HepG2 (cell line): ENCODE data around the gene C1QTNF5. TPM values are rescaled to one million over a fixed set of nuclear protein-coding genes. Genes with fewer than 3 reads are reported as not detected.

Experiments used
- ATAC-seq: fragments of 200-7000 bp; cut with Tn5 transposase; 3 replicates; pipeline ENCODE4 v1.9.1; 2020; ENCODE audit warnings: mild to moderate bottlenecking, moderate library complexity
- BruUV-seq: library from RNA; stranded (reverse); fragments of 400-500 nt; replicated peaks from 2 replicates; lab custom pipeline; 2021; lab: Mats Ljungman, UMichigan
- CTCF ChIA-PET: fragments of 300-600 bp; formaldehyde crosslinking; extraction: SDS; loops from one replicate; lab custom pipeline; 2021; ENCODE audit warnings: low total read pairs, inconsistent platforms, low intra/inter-chr PET ratio; lab: Yijun Ruan, JAX
- POLR2A ChIA-PET: fragments of 350-600 bp; sonication (Branson Sonifier 250); formaldehyde crosslinking; loops from one replicate; lab custom pipeline; 2020; ENCODE audit warnings: antibody characterized with exemption, inconsistent platforms; lab: Yijun Ruan, JAX
- DNase-seq: peaks from one replicate; pipeline ENCODE4 v3.0.0-alpha.2; 2015; ENCODE audit warnings: low spot score
- FAIRE-seq: peaks from 3 replicates; lab custom pipeline; 2011; peaks lifted over from hg19 to GRCh38; lab: Jason Lieb, UNC
- H2AFZ ChIP-seq: one replicate; pipeline ENCODE4 v1.6.1; 2011; ENCODE audit warnings: low read length, inconsistent platforms
- H3K27ac ChIP-seq: fragments of 300-600 bp; 3 replicates; pipeline ENCODE4 v1.8.0; 2011; ENCODE audit warnings: mixed run types, mild to moderate bottlenecking, mixed read lengths, low read length, inconsistent platforms; ENCODE audit not compliant: insufficient read depth; ENCODE audit errors: extremely low read length
- H3K27me3 ChIP-seq, 2 experiments: fragments of 200-600 bp in 1 of 2; 2 replicates in 1 of 2; 3 replicates in 1 of 2; pipeline versions ENCODE4 v1.6.0 to v1.8.0; 2011; ENCODE audit warnings: low read length in 2 of 2, mild to moderate bottlenecking in 2 of 2, moderate library complexity in 2 of 2, inconsistent platforms in 1 of 2; ENCODE audit not compliant: insufficient read depth in 2 of 2, control insufficient read depth in 1 of 2
- H3K36me3 ChIP-seq, 2 experiments: fragments of 200-600 bp in 1 of 2; replicated peaks in 1 of 2; 2 replicates in 1 of 2; 3 replicates in 1 of 2; pipeline versions ENCODE4 v1.5.1 to v1.8.0; 2011; ENCODE audit warnings: low read length in 2 of 2, inconsistent platforms in 1 of 2; ENCODE audit not compliant: insufficient read depth in 2 of 2, control insufficient read depth in 1 of 2
- H3K4me1 ChIP-seq: 2 replicates; pipeline ENCODE4 v1.5.1; 2012; ENCODE audit warnings: low read length, inconsistent platforms; ENCODE audit not compliant: insufficient read depth
- H3K4me2 ChIP-seq: 2 replicates; pipeline ENCODE4 v1.6.0; 2011; ENCODE audit warnings: low read depth, low read length, inconsistent platforms
- H3K4me3 ChIP-seq, 3 experiments: fragments of 200-600 bp in 1 of 3; sonication (generic), shearing (Covaris generic) in 1 of 3; replicated peaks in 1 of 3; 2 replicates each; pipeline ENCODE4 v1.5.1; 2011 to 2016; ENCODE audit warnings: low read length in 3 of 3, inconsistent platforms in 2 of 3, low read depth in 2 of 3, mild to moderate bottlenecking in 2 of 3, control low read depth in 1 of 3, mixed read lengths in 1 of 3; ENCODE audit not compliant: insufficient read depth in 1 of 3
- H3K79me2 ChIP-seq: one replicate; pipeline ENCODE4 v1.6.1; 2011; ENCODE audit warnings: low read length, inconsistent platforms; ENCODE audit not compliant: insufficient read depth
- H3K9ac ChIP-seq: 2 replicates; pipeline ENCODE4 v1.6.0; 2011; ENCODE audit warnings: mild to moderate bottlenecking, low read depth, low read length, inconsistent platforms; ENCODE audit not compliant: insufficient read depth
- H3K9me3 ChIP-seq: 2 replicates; pipeline ENCODE4 v1.5.1; 2012; ENCODE audit warnings: mild to moderate bottlenecking, low read length
- H4K20me1 ChIP-seq: 2 replicates; pipeline ENCODE4 v1.6.0; 2011; ENCODE audit warnings: inconsistent platforms, mild to moderate bottlenecking, low read length, moderate library complexity; ENCODE audit not compliant: insufficient read depth
- FOSL2 ChIP-seq: sonication (generic); formaldehyde crosslinking; IDR thresholded peaks from 2 replicates; pipeline ENCODE4 v1.4.0; 2020; ENCODE audit warnings: missing genetic modification reagents
- FOXK1 ChIP-seq: sonication (generic); formaldehyde crosslinking; IDR thresholded peaks from 2 replicates; pipeline ENCODE4 v1.4.0; 2020; ENCODE audit warnings: low read depth, missing genetic modification reagents, borderline replicate concordance
- GPN1 ChIP-seq: sonication (generic); formaldehyde crosslinking; IDR thresholded peaks from 2 replicates; pipeline ENCODE4 v1.5.1; 2020; ENCODE audit warnings: missing genetic modification reagents, borderline replicate concordance
- IRX3 ChIP-seq: sonication (generic); formaldehyde crosslinking; IDR thresholded peaks from 2 replicates; pipeline ENCODE4 v1.8.1; 2023; ENCODE audit warnings: mild to moderate bottlenecking, low read depth, missing genetic modification reagents, borderline replicate concordance
- MEF2D ChIP-seq: sonication (generic); formaldehyde crosslinking; IDR thresholded peaks from 2 replicates; pipeline ENCODE4 v1.5.1; 2020; ENCODE audit warnings: mild to moderate bottlenecking, missing genetic modification reagents
- MTERF4 ChIP-seq: sonication (generic); formaldehyde crosslinking; IDR thresholded peaks from 2 replicates; pipeline ENCODE4 v1.8.0; 2023; ENCODE audit warnings: mild to moderate bottlenecking, missing genetic modification reagents
- NFRKB ChIP-seq: fragments of 450-650 bp; IDR thresholded peaks from 2 replicates; pipeline ENCODE4 v1.6.1; 2017
- SALL1 ChIP-seq: sonication (generic); formaldehyde crosslinking; IDR thresholded peaks from 2 replicates; pipeline ENCODE4 v1.8.0; 2022; ENCODE audit warnings: mild to moderate bottlenecking, missing genetic modification reagents
- SIX1 ChIP-seq: sonication (generic); formaldehyde crosslinking; IDR thresholded peaks from 2 replicates; pipeline ENCODE4 v1.4.0; 2020; ENCODE audit warnings: missing genetic modification reagents, borderline replicate concordance
- SSRP1 ChIP-seq: IDR thresholded peaks from 2 replicates; pipeline ENCODE4 v1.6.1; 2016; ENCODE audit warnings: control low read depth
- TEF ChIP-seq: sonication (generic); formaldehyde crosslinking; IDR thresholded peaks from 2 replicates; pipeline ENCODE4 v1.5.0; 2020; ENCODE audit warnings: missing genetic modification reagents
- TFAP4 ChIP-seq: sonication (generic); IDR thresholded peaks from 2 replicates; pipeline ENCODE4 v1.6.1; 2016; ENCODE audit warnings: low read depth, borderline replicate concordance
- WIZ ChIP-seq: sonication (generic); formaldehyde crosslinking; IDR thresholded peaks from 2 replicates; pipeline ENCODE4 v1.5.1; 2020; ENCODE audit warnings: mild to moderate bottlenecking, missing genetic modification reagents
- ZBTB38 ChIP-seq: sonication (generic); formaldehyde crosslinking; IDR thresholded peaks from 2 replicates; pipeline ENCODE4 v1.5.1; 2020; ENCODE audit warnings: mild to moderate bottlenecking, missing genetic modification reagents
- ZNF33B ChIP-seq: sonication (generic); formaldehyde crosslinking; IDR thresholded peaks from 2 replicates; pipeline ENCODE4 v1.5.1; 2020; ENCODE audit warnings: mild to moderate bottlenecking, missing genetic modification reagents
- ZNF75D ChIP-seq: sonication (generic); formaldehyde crosslinking; IDR thresholded peaks from 2 replicates; pipeline ENCODE4 v1.8.1; 2023; ENCODE audit warnings: missing genetic modification reagents, mild to moderate bottlenecking, borderline replicate concordance
- ZSCAN31 ChIP-seq: sonication (generic); formaldehyde crosslinking; IDR thresholded peaks from 2 replicates; pipeline ENCODE4 v1.5.0; 2020; ENCODE audit warnings: low read depth, mild to moderate bottlenecking, missing genetic modification reagents
- ZXDC ChIP-seq: sonication (generic); formaldehyde crosslinking; IDR thresholded peaks from 2 replicates; pipeline ENCODE4 v1.5.0; 2020; ENCODE audit warnings: mild to moderate bottlenecking, missing genetic modification reagents
- whole genome bisulfite sequencing: methylation state at CpG from one replicate; pipeline ENCODE4 v1.1.6; 2017; ENCODE audit warnings: low lambda C conversion rate; 5-methylcytosine and 5-hydroxymethylcytosine counted together
- in situ Hi-C: cut with HindIII; loops from 2 replicates; pipeline ENCODE4 v1.10.0; 2017; ENCODE audit warnings: low pct_unique_long_range_greater_than_20kb; ENCODE audit not compliant: extremely low pct_ligation_motif_present
- intact Hi-C: fragments of 100-400 bp; cut with micrococcal nuclease; formaldehyde crosslinking; loops from one replicate; pipeline ENCODE4 v1.10.0; 2022; ENCODE audit not compliant: unreplicated experiment
- polyA plus RNA-seq, 8 experiments: library from polyadenylated mRNA; depleted of rRNA in 3 of 8; stranded (reverse) in 7 of 8; unstranded in 1 of 8; fragments of >200 nt; fragmentation: Illumina TruSeq in 4 of 8; extraction: Trizol in 4 of 8; gene quantifications; 2 replicates each; pipeline versions ENCODE4 v1.2.1 to v1.2.3, GENCODE V29; 2011 to 2016; ENCODE audit warnings: low read depth in 4 of 8, missing spikeins in 1 of 8, mixed read lengths in 1 of 8; ENCODE audit not compliant: insufficient read depth in 1 of 8
- total RNA-seq, 5 experiments: library from RNA; depleted of rRNA; stranded (reverse); fragments of >200 nt; fragmentation: Illumina TruSeq; extraction: Trizol; gene quantifications; 2 replicates each; pipeline ENCODE4 v1.2.3, GENCODE V29; 2016; ENCODE audit warnings: low read depth in 1 of 5
- TF ChIP-seq, protein P1 (sequence below): IDR thresholded peaks from 2 replicates; pipeline ENCODE4 v1.6.1; 2016; ENCODE audit warnings: low read depth, control low read depth

C1QTNF5 gene
- total and polyA plus RNA-seq, 2 of the 13 experiments (the other 11 are each of a cell fraction or from before 2014, with no cell fraction given) = 0.86 to 1.2 TPM

GRCh38 chr11:119367661-119368120 is 27.0 kb upstream of the C1QTNF5 start:
- H3K4me2 ChIP-seq = peak overlapping the region; percentile 81
- no peak overlapping the region for H2AFZ ChIP-seq
- H3K4me1 ChIP-seq = peaks cover 90% of the 10 kb centered on the region
- H3K36me3 ChIP-seq = no peaks in the 10 kb centered on the region
- H4K20me1 ChIP-seq = no peaks in the 10 kb centered on the region
- ATAC-seq (peak; percentile 5; the same call in 2 of the 3 replicates), FAIRE-seq (no peak), DNase-seq (no peak)
- in situ Hi-C loops = no loop called here
- CTCF ChIA-PET = no interaction called here
- H3K27me3 ChIP-seq = no peaks in the 10 kb centered on the region
- POLR2A ChIA-PET = interaction anchor here (0.9 to 4.5 kb wide), 20 partner anchors 9 to 456 kb away, joined by 3 to 31 read pairs (median 7); partner anchors contain the start of genes C1QTNF5, C2CD2L, HINFP and MCAM
- peaks cover 23% of the 10 kb centered on the region for H3K79me2 ChIP-seq
- peak overlapping the region in 1 of 3 experiments; percentile 68; a peak in 2 of 6 replicates for H3K4me3 ChIP-seq
- no TSS peak for BruUV-seq
- H3K27ac ChIP-seq = peak overlapping the region; percentile 93
- H3K9me3 ChIP-seq = no peaks in the 10 kb centered on the region
- intact Hi-C loops = loop anchor here (2.0 kb wide), 1 partner anchor 15 kb away; no protein-coding TSS in a partner anchor
- WGBS = 59% methylated on average over 9 of the region's 9 CpGs
- peak overlapping the region; percentile 60 for H3K9ac ChIP-seq
- TF ChIP-seq WIZ = no peak
- TF ChIP-seq ZNF75D (CRISPR knock-in tag) = no peak
- no peak for TF ChIP-seq FOXK1
- TF ChIP-seq ZXDC (CRISPR knock-in tag) = no peak
- peak; percentile 5; the same call in 1 of the 2 replicates for TF ChIP-seq ZSCAN31 (CRISPR knock-in tag)
- TF ChIP-seq, protein P1, sequence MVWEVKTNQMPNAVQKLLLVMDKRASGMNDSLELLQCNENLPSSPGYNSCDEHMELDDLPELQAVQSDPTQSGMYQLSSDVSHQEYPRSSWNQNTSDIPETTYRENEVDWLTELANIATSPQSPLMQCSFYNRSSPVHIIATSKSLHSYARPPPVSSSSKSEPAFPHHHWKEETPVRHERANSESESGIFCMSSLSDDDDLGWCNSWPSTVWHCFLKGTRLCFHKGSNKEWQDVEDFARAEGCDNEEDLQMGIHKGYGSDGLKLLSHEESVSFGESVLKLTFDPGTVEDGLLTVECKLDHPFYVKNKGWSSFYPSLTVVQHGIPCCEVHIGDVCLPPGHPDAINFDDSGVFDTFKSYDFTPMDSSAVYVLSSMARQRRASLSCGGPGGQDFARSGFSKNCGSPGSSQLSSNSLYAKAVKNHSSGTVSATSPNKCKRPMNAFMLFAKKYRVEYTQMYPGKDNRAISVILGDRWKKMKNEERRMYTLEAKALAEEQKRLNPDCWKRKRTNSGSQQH (CRISPR knock-in tag) = no peak
- no peak for TF ChIP-seq TEF (CRISPR knock-in tag)
- TF ChIP-seq ZBTB38 (CRISPR knock-in tag) = no peak
- TF ChIP-seq TFAP4 = 0 out of 2 replicates have a peak, but pooled peaks have one; percentile 10
- no peak for TF ChIP-seq GPN1 (CRISPR knock-in tag)
- peak; percentile 34; the same call in 1 of the 2 replicates for TF ChIP-seq SSRP1 (CRISPR knock-in tag)
- TF ChIP-seq SIX1 (CRISPR knock-in tag) = no peak
- TF ChIP-seq SALL1 (CRISPR knock-in tag) = no peak
- no peak for TF ChIP-seq FOSL2 (CRISPR knock-in tag)
- TF ChIP-seq NFRKB = no peak
- no peak for TF ChIP-seq IRX3 (CRISPR knock-in tag)
- TF ChIP-seq MTERF4 (CRISPR knock-in tag) = 0 out of 2 replicates have a peak, but pooled peaks have one; percentile 1
- TF ChIP-seq MEF2D (CRISPR knock-in tag) = no peak
- no peak for TF ChIP-seq ZNF33B (CRISPR knock-in tag)
